Prostate gland (tissue), 2 donors: ENCODE data around the gene NME1.

Experiments used
- POLR2A ChIP-seq: fragments of 450-650 bp; IDR thresholded peaks from one replicate; pipeline ENCODE4 v1.6.1; 2016; ENCODE audit warnings: antibody characterized with exemption, mild to moderate bottlenecking
- TF ChIP-seq, protein P1 (sequence below), 4 experiments: fragments of 200-600 bp in 2 of 4; fragments of 450-650 bp in 2 of 4; sonication (generic) in 2 of 4; IDR thresholded peaks; 1 replicate in 3 of 4; 2 replicates in 1 of 4; pipeline ENCODE4 v1.5.1; 2016 to 2019; ENCODE audit warnings: antibody characterized with exemption in 4 of 4, mild to moderate bottlenecking in 2 of 4, moderate library complexity in 2 of 4

DNA sequence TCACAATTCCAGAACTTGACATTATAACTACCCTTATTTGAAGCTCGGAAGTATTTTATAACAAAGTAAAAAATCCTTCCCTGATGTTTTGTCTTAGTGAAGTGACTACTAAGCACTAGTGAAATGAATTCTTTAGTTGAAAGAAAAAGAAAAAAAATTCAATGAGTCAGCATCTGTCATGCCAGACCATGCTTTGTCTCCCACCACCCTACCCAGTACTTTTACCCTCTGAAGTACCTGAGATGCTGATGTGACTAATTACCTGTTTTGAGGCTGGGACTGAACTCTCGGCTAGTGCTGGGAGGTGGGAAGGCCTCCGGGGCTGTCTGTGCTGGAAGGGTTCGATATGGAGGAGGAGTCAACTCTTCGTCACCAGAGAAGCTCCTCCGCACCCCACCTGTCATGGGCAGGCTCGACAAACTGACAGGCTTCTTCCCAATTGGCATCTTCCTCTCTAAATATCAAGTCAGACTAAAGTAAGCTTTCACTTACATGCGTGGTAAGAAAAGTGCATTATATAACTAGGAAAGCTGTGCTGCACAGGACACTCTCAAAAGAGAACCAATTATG, 32.5 kb downstream of the NME1 start:
- TF ChIP-seq, protein P1, sequence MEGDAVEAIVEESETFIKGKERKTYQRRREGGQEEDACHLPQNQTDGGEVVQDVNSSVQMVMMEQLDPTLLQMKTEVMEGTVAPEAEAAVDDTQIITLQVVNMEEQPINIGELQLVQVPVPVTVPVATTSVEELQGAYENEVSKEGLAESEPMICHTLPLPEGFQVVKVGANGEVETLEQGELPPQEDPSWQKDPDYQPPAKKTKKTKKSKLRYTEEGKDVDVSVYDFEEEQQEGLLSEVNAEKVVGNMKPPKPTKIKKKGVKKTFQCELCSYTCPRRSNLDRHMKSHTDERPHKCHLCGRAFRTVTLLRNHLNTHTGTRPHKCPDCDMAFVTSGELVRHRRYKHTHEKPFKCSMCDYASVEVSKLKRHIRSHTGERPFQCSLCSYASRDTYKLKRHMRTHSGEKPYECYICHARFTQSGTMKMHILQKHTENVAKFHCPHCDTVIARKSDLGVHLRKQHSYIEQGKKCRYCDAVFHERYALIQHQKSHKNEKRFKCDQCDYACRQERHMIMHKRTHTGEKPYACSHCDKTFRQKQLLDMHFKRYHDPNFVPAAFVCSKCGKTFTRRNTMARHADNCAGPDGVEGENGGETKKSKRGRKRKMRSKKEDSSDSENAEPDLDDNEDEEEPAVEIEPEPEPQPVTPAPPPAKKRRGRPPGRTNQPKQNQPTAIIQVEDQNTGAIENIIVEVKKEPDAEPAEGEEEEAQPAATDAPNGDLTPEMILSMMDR (IDR thresholded peaks at IDR 0.05), result no peak
- TF ChIP-seq POLR2A, result no peak
